CD14-positive monocyte (primary cell): ENCODE data around the gene PDZRN3. TPM values are rescaled to one million over a fixed set of nuclear protein-coding genes. Genes with fewer than 3 reads are reported as not detected.

Experiments used
- DNase-seq, 3 donors: peaks; one replicate each; pipeline ENCODE4 v3.0.0-alpha.2; 2011 to 2022
- H2AFZ ChIP-seq: 2 replicates; pipeline ENCODE4 v1.6.0; 2012; ENCODE audit warnings: mild to moderate bottlenecking, low read depth, low read length, inconsistent platforms; ENCODE audit not compliant: insufficient read depth, poor library complexity, severe bottlenecking
- H3K27ac ChIP-seq, 2 donors: 1 replicate in 1 of 2; 2 replicates in 1 of 2; pipeline ENCODE4 v1.5.1; 2012 to 2013; ENCODE audit warnings: low read length in 2 of 2, control low read depth in 1 of 2, inconsistent platforms in 1 of 2, low read depth in 1 of 2, mild to moderate bottlenecking in 1 of 2
- H3K27me3 ChIP-seq, 2 donors: one replicate each; pipeline versions ENCODE4 v1.6.0 to v1.6.1; 2011 to 2013; ENCODE audit warnings: low read length in 2 of 2; ENCODE audit not compliant: control insufficient read depth in 2 of 2, insufficient read depth in 2 of 2
- H3K36me3 ChIP-seq, 2 donors: replicated peaks in 1 of 2; 1 replicate in 1 of 2; 2 replicates in 1 of 2; pipeline versions ENCODE4 v1.5.1 to v1.6.1; 2012 to 2013; ENCODE audit warnings: low read length in 2 of 2, control low read depth in 1 of 2, inconsistent platforms in 1 of 2, mild to moderate bottlenecking in 1 of 2; ENCODE audit not compliant: insufficient read depth in 2 of 2, control insufficient read depth in 1 of 2
- H3K4me1 ChIP-seq, 2 donors: 1 replicate in 1 of 2; 2 replicates in 1 of 2; pipeline versions ENCODE4 v1.5.1 to v1.6.1; 2012 to 2013; ENCODE audit warnings: low read length in 2 of 2, control low read depth in 1 of 2, inconsistent platforms in 1 of 2, mild to moderate bottlenecking in 1 of 2, moderate library complexity in 1 of 2; ENCODE audit not compliant: insufficient read depth in 2 of 2, control insufficient read depth in 1 of 2
- H3K4me2 ChIP-seq: replicated peaks from 2 replicates; pipeline ENCODE3; 2012; ENCODE audit warnings: low read length, moderate library complexity, mild to moderate bottlenecking; ENCODE audit not compliant: poor library complexity, severe bottlenecking; ENCODE audit errors: extremely low read depth
- H3K4me3 ChIP-seq, 3 experiments: fragments of 200-600 bp in 1 of 3; sonication (generic) in 1 of 3; replicated peaks in 1 of 3; 1 replicate in 2 of 3; 2 replicates in 1 of 3; pipeline ENCODE4 v1.5.1; 2011 to 2013; ENCODE audit warnings: low read length in 3 of 3, mild to moderate bottlenecking in 3 of 3, control low read depth in 2 of 3, low read depth in 2 of 3, inconsistent platforms in 1 of 3, moderate library complexity in 1 of 3
- H3K79me2 ChIP-seq: 2 replicates; pipeline ENCODE4 v1.6.0; 2012; ENCODE audit warnings: mild to moderate bottlenecking, control low read depth, inconsistent platforms, low read length, moderate library complexity; ENCODE audit not compliant: insufficient read depth
- H3K9ac ChIP-seq: 2 replicates; pipeline ENCODE4 v1.6.0; 2017; ENCODE audit warnings: low read length, mild to moderate bottlenecking; ENCODE audit not compliant: insufficient read depth, poor library complexity, severe bottlenecking
- H3K9me3 ChIP-seq, 2 donors: replicated peaks in 1 of 2; 1 replicate in 1 of 2; 2 replicates in 1 of 2; pipeline versions ENCODE4 v1.5.1 to v1.6.1; 2012 to 2013; ENCODE audit warnings: low read length in 2 of 2, control low read depth in 1 of 2; ENCODE audit not compliant: control insufficient read depth in 1 of 2, insufficient read depth in 1 of 2
- H4K20me1 ChIP-seq: 2 replicates; pipeline ENCODE4 v1.6.0; 2012; ENCODE audit warnings: mild to moderate bottlenecking, low read length, control low read depth, moderate library complexity; ENCODE audit not compliant: insufficient read depth
- H3K27ac Mint-ChIP-seq, 7 donors: one replicate each; pipeline ENCODE4 v1.8.0; 2020; ENCODE audit warnings: mild to moderate bottlenecking in 7 of 7, mixed read lengths in 7 of 7, moderate library complexity in 6 of 7, inconsistent platforms in 2 of 7
- H3K27me3 Mint-ChIP-seq, 3 donors: one replicate each; pipeline ENCODE4 v1.8.0; 2021 to 2022; ENCODE audit warnings: low read depth in 3 of 3, mild to moderate bottlenecking in 3 of 3, mixed read lengths in 3 of 3, moderate library complexity in 3 of 3, inconsistent platforms in 1 of 3
- H3K36me3 Mint-ChIP-seq, 2 donors: one replicate each; pipeline ENCODE4 v1.8.0; 2020; ENCODE audit warnings: mixed read lengths in 2 of 2, inconsistent platforms in 1 of 2, mild to moderate bottlenecking in 1 of 2
- H3K4me1 Mint-ChIP-seq: one replicate; pipeline ENCODE4 v1.8.0; 2020; ENCODE audit warnings: mild to moderate bottlenecking, mixed read lengths
- H3K4me3 Mint-ChIP-seq, 2 donors: one replicate each; pipeline ENCODE4 v1.8.0; 2020; ENCODE audit warnings: mild to moderate bottlenecking in 2 of 2, mixed read lengths in 2 of 2, moderate library complexity in 1 of 2
- H3K9me3 Mint-ChIP-seq, 7 donors: one replicate each; pipeline ENCODE4 v1.8.0; 2020 to 2022; ENCODE audit warnings: mixed read lengths in 7 of 7, mild to moderate bottlenecking in 6 of 7, moderate library complexity in 6 of 7, inconsistent platforms in 2 of 7
- WGBS: methylation state at CpG from one replicate; pipeline ENCODE4 v1.1.5; 2013; ENCODE audit warnings: missing lambda C conversion rate; ENCODE audit not compliant: insufficient coverage; 5-methylcytosine and 5-hydroxymethylcytosine counted together
- intact Hi-C, 2 donors: fragments of 100-400 bp; cut with micrococcal nuclease; formaldehyde crosslinking; loops; one replicate each; pipeline versions ENCODE4 v1.15.0 to v1.15.1; 2023
- polyA plus RNA-seq, 3 donors: library from polyadenylated mRNA; depleted of rRNA in 1 of 3; unstranded in 2 of 3; stranded (reverse) in 1 of 3; fragments of 300-500 nt in 2 of 3; fragments of >200 nt in 1 of 3; fragmentation: Illumina TruSeq in 2 of 3; gene quantifications; 1 replicate in 2 of 3; 2 replicates in 1 of 3; pipeline ENCODE4 v1.2.3, GENCODE V29; 2012 to 2021
- TF ChIP-seq, protein P1 (sequence below): fragments of 200-600 bp; IDR thresholded peaks from one replicate; pipeline ENCODE4 v1.8.0; 2022; ENCODE audit warnings: antibody characterized with exemption, mild to moderate bottlenecking

Gene PDZRN3
- polyA plus RNA-seq, 3 donors = not detected

DNA sequence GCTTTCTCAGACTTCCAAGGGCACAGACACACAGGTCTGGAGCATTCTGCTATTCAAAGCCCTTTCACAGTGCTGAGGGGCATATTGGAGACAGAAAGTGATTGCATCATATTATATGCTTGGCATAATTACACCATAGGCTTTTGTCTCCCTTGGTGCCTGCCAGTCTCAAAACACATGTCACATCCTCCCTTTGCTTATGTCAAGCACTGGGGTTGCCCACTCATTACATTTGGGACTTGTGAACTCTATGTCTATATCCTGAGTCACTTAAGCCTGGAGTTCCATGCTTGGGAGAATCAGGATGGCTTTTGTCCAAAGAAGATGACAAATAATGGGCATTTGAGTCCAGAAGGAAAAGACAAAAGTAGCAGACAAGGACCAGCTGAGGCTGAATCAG is 12.3 kb upstream of the PDZRN3 start:
- Mint-ChIP-seq H3K36me3 (no peaks in the 10 kb centered on the region), H3K4me3 (no peak overlapping the region), H3K4me1 (no peaks in the 10 kb centered on the region), H3K9me3 (peaks cover 0 to 4% (median 0%) of the 10 kb centered on the region in 7 donors), H3K27me3 (no peaks in the 10 kb centered on the region), H3K27ac (no peak overlapping the region)
- no peaks in the 10 kb centered on the region for H4K20me1 ChIP-seq
- intact Hi-C loops = no loop called here
- TF ChIP-seq, protein P1, sequence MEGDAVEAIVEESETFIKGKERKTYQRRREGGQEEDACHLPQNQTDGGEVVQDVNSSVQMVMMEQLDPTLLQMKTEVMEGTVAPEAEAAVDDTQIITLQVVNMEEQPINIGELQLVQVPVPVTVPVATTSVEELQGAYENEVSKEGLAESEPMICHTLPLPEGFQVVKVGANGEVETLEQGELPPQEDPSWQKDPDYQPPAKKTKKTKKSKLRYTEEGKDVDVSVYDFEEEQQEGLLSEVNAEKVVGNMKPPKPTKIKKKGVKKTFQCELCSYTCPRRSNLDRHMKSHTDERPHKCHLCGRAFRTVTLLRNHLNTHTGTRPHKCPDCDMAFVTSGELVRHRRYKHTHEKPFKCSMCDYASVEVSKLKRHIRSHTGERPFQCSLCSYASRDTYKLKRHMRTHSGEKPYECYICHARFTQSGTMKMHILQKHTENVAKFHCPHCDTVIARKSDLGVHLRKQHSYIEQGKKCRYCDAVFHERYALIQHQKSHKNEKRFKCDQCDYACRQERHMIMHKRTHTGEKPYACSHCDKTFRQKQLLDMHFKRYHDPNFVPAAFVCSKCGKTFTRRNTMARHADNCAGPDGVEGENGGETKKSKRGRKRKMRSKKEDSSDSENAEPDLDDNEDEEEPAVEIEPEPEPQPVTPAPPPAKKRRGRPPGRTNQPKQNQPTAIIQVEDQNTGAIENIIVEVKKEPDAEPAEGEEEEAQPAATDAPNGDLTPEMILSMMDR = no peak
- H3K9ac ChIP-seq = no peak overlapping the region
- no peaks in the 10 kb centered on the region for H3K9me3 ChIP-seq
- H3K27me3 ChIP-seq = no peaks in the 10 kb centered on the region
- no peaks in the 10 kb centered on the region for H3K36me3 ChIP-seq
- DNase-seq = no peak
- H3K27ac ChIP-seq = no peak overlapping the region
- no peak overlapping the region for H3K4me3 ChIP-seq
- no peaks in the 10 kb centered on the region for H3K79me2 ChIP-seq
- no peak overlapping the region for H3K4me2 ChIP-seq
- no peaks in the 10 kb centered on the region for H3K4me1 ChIP-seq
- no peak overlapping the region for H2AFZ ChIP-seq

DNA sequence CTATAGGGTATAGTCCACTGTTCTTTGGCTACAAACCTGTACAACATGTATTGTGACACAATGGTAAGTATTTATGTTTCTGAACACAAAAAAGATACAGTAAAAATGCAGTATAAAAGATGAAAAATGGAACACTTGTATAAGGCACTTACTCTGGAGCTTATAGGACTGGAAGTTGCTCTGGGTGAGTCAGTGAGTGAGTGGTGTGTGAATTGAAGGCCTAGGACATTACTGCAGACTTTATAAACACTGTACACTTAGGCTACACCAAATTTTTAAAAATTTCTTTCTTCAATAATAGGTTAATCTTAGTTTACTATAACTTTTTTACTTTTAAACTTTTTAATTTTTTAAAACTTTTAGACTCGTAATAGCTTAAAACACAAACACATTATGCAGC is 10.5 kb upstream of the PDZRN3 start:
- no peak for DNase-seq
- Histone ChIP-seq H2AFZ (no peak overlapping the region), H3K4me3 (no peak overlapping the region), H3K9ac (no peak overlapping the region), H3K36me3 (no peaks in the 10 kb centered on the region), H3K79me2 (no peaks in the 10 kb centered on the region), H4K20me1 (no peaks in the 10 kb centered on the region), H3K27me3 (no peaks in the 10 kb centered on the region), H3K9me3 (no peaks in the 10 kb centered on the region), H3K27ac (no peak overlapping the region), H3K4me2 (no peak overlapping the region), H3K4me1 (no peaks in the 10 kb centered on the region)
- Mint-ChIP-seq H3K9me3 (no peaks in the 10 kb centered on the region), H3K27me3 (peaks cover 0 to 3% (median 0%) of the 10 kb centered on the region in 3 donors), H3K4me3 (no peak overlapping the region), H3K27ac (no peak overlapping the region), H3K36me3 (no peaks in the 10 kb centered on the region), H3K4me1 (no peaks in the 10 kb centered on the region)
- TF ChIP-seq, protein P1 = no peak
- intact Hi-C loops = no loop called here
- no CpG with 5 or more reads among the region's 1 CpG for WGBS
